ENCODE results near the gene SUGCT. TPM values are rescaled to one million over a fixed set of nuclear protein-coding genes. Genes with fewer than 3 reads are reported as not detected.

SUGCT gene
- total RNA-seq, 1 donor from 2014 or later: 11.9 TPM

DNA sequence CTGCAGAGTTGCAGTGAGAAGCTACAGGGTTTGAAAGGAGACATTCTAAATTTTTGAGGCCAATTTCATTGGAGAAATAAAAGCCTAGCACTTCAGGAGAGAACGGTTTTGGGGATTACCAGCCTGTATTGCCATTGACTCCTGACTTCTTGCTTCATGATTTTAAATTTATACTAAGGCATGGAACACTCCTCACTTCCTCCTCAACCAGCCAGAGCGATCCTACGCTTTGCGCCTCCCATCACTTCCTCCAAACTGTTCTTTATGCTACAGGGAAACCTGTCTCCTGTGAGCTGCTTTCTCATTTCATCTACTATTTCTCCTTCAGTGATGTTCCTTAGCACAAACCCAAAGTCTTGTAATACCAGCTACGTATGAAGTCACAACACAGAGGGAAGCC is 495.1 kb downstream of the SUGCT start:
- DNase-seq (ENCODE audit: extremely low spot score, unreplicated experiment): no peak
- peaks cover 20% of the 10 kb centered on the region for H3K4me1 Mint-ChIP-seq (ENCODE audit: unreplicated experiment)
- H3K9me3 Mint-ChIP-seq (ENCODE audit: unreplicated experiment): no peaks in the 10 kb centered on the region
- H3K27me3 Mint-ChIP-seq (ENCODE audit: unreplicated experiment): no peaks in the 10 kb centered on the region
- H3K4me3 Mint-ChIP-seq (ENCODE audit: unreplicated experiment): no peak overlapping the region
- no peaks in the 10 kb centered on the region for H3K36me3 Mint-ChIP-seq (ENCODE audit: unreplicated experiment)
- TF ChIP-seq, protein P1, sequence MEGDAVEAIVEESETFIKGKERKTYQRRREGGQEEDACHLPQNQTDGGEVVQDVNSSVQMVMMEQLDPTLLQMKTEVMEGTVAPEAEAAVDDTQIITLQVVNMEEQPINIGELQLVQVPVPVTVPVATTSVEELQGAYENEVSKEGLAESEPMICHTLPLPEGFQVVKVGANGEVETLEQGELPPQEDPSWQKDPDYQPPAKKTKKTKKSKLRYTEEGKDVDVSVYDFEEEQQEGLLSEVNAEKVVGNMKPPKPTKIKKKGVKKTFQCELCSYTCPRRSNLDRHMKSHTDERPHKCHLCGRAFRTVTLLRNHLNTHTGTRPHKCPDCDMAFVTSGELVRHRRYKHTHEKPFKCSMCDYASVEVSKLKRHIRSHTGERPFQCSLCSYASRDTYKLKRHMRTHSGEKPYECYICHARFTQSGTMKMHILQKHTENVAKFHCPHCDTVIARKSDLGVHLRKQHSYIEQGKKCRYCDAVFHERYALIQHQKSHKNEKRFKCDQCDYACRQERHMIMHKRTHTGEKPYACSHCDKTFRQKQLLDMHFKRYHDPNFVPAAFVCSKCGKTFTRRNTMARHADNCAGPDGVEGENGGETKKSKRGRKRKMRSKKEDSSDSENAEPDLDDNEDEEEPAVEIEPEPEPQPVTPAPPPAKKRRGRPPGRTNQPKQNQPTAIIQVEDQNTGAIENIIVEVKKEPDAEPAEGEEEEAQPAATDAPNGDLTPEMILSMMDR (IDR thresholded peaks at IDR 0.05): no peak
- no peak overlapping the region for H3K27ac Mint-ChIP-seq (ENCODE audit: unreplicated experiment)

DNA sequence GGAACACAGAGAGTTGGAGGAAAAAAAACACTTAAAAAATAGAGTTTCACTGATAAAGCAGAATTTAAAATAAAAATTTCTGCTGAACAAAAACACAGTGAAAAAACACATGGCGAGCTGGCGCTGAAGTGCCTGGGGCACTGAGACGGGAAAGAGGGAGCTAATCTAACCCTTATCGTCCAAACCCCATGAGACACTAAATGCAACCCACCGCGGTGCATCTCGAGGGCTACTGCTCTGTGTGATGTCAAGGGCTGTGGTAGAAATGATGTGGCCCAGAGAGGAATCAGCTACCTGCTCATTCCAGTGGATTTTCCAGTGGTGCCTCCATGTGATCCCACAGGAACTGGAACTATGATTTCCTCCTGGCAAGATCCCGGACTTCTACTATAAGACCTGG is 499.3 kb downstream of the SUGCT start:
- Mint-ChIP-seq H3K27ac (ENCODE audit: unreplicated experiment) (no peak overlapping the region), H3K36me3 (ENCODE audit: unreplicated experiment) (no peaks in the 10 kb centered on the region), H3K4me1 (ENCODE audit: unreplicated experiment) (peaks cover 7% of the 10 kb centered on the region), H3K9me3 (ENCODE audit: unreplicated experiment) (no peaks in the 10 kb centered on the region), H3K4me3 (ENCODE audit: unreplicated experiment) (no peak overlapping the region), H3K27me3 (ENCODE audit: unreplicated experiment) (no peaks in the 10 kb centered on the region)
- DNase-seq (ENCODE audit: extremely low spot score, unreplicated experiment): no peak
- TF ChIP-seq, protein P1 (IDR thresholded peaks at IDR 0.05): no peak

DNA sequence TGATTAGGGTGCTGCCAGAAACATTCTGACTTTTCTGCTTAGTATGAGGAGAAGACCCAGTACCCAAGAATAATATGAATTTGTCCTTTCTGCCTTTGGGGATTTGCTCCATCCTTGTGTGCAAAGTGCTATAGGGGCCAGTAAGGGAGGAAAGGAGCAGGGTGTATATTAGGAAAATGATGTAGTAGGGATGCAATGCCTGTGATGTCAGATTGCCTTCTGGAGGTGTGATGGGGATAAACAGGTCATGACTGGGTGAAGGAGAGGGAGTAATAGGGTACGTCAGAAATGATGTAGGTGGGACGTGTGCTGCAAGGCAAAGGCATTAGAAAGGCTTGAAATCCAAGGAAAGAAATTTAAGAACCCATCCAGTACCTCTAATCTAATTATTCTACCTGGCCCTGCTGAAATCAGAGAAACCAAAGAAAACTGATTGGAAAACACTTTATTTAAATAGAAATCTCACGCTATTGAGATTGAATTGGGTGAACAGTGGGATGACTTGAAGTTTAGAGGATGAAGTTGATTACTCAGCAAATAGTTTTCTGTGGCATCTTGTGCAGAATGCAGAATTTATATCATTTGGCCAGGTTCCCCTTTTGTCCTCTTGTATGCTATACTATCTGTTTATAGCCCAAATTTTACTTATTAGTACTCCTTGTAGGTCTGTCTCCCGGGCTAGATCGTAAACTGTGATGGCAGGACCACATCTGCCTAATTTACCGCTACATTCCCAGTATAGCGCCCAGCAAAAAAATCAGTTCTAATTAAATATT is 503.9 kb downstream of the SUGCT start:
- no peaks in the 10 kb centered on the region for H3K36me3 Mint-ChIP-seq (ENCODE audit: unreplicated experiment)
- TF ChIP-seq, protein P1 (IDR thresholded peaks at IDR 0.05): no peak
- H3K4me3 Mint-ChIP-seq (ENCODE audit: unreplicated experiment): no peak overlapping the region
- no peaks in the 10 kb centered on the region for H3K9me3 Mint-ChIP-seq (ENCODE audit: unreplicated experiment)
- H3K27me3 Mint-ChIP-seq (ENCODE audit: unreplicated experiment): no peaks in the 10 kb centered on the region
- H3K27ac Mint-ChIP-seq (ENCODE audit: unreplicated experiment): no peak overlapping the region
- no peak for DNase-seq (ENCODE audit: extremely low spot score, unreplicated experiment)
- peaks cover 4% of the 10 kb centered on the region for H3K4me1 Mint-ChIP-seq (ENCODE audit: unreplicated experiment)

DNA sequence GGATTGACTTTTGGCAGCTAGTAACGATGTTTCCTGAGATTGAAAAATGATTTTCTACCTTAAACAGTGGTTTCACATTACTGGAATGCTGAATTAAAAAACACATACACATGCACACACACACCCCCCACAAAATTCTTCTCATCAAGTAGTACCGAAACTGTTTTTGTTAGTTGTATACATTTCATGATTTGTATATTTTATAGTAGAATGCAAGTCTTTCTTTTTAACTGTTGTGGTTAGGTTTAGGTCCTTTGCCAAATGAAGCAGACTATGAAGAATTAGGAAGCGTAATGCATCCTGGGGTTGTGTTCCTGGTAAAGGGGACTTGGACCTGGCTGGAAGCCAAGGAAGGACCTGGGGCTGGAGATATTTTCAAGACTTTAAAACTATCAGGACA is 505.8 kb downstream of the SUGCT start:
- DNase-seq (ENCODE audit: extremely low spot score, unreplicated experiment): no peak
- H3K4me3 Mint-ChIP-seq (ENCODE audit: unreplicated experiment): no peak overlapping the region
- H3K27me3 Mint-ChIP-seq (ENCODE audit: unreplicated experiment): no peaks in the 10 kb centered on the region
- TF ChIP-seq, protein P1 (IDR thresholded peaks at IDR 0.05): no peak
- no peaks in the 10 kb centered on the region for H3K9me3 Mint-ChIP-seq (ENCODE audit: unreplicated experiment)
- H3K27ac Mint-ChIP-seq (ENCODE audit: unreplicated experiment): no peak overlapping the region
- H3K4me1 Mint-ChIP-seq (ENCODE audit: unreplicated experiment): peaks cover 6% of the 10 kb centered on the region
- no peaks in the 10 kb centered on the region for H3K36me3 Mint-ChIP-seq (ENCODE audit: unreplicated experiment)

DNA sequence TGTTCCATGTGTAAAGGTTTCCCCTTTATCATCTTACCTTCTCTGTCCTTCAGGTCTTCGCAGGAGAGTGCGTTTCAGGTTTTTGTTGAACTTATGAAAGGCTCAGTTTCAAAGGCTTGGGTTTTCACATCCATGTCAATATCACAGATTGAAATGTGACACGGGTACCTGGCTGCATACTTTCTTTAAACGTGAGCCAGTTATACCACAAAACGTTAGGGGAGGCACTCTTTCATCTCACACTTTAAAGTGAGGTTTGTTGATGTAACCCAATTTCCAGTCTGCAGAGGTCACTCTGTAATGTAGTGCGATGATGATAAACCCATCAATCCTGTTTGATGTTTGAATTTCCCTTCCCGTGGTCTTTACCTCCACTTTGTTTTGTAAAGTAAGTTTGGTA is 506.9 kb downstream of the SUGCT start:
- Mint-ChIP-seq H3K36me3 (ENCODE audit: unreplicated experiment) (no peaks in the 10 kb centered on the region), H3K4me3 (ENCODE audit: unreplicated experiment) (no peak overlapping the region), H3K27me3 (ENCODE audit: unreplicated experiment) (no peaks in the 10 kb centered on the region), H3K9me3 (ENCODE audit: unreplicated experiment) (no peaks in the 10 kb centered on the region), H3K27ac (ENCODE audit: unreplicated experiment) (no peak overlapping the region), H3K4me1 (ENCODE audit: unreplicated experiment) (peaks cover 6% of the 10 kb centered on the region)
- TF ChIP-seq, protein P1 (IDR thresholded peaks at IDR 0.05): no peak
- DNase-seq (ENCODE audit: extremely low spot score, unreplicated experiment): no peak

Data from osteocyte (in vitro differentiated cells).